ENCODE measurements around the gene TM7SF2. TPM values are rescaled to one million over a fixed set of nuclear protein-coding genes. Genes with fewer than 3 reads are reported as not detected.

TM7SF2 gene
- polyA plus RNA-seq, 4 donors, result 21.1 to 64.6 (median 40.3) TPM

- Histone ChIP-seq H3K27me3 (ENCODE audit: control insufficient read depth in 3 of 3, insufficient read depth in 3 of 3, low read length in 3 of 3) (no peaks in the 10 kb centered on the region), H3K4me3 (ENCODE audit: low read depth in 1 of 3, low read length in 3 of 3) (no peak overlapping the region), H3K27ac (ENCODE audit: low read depth in 1 of 3, low read length in 2 of 3) (no peak overlapping the region), H3K9me3 (ENCODE audit: control insufficient read depth in 2 of 2, insufficient read depth in 1 of 2, low read depth in 1 of 2, low read length in 1 of 2) (no peaks in the 10 kb centered on the region), H3K4me1 (ENCODE audit: control insufficient read depth in 3 of 3, insufficient read depth in 2 of 3, low read depth in 1 of 3, low read length in 2 of 3) (peaks cover 0 to 5% (median 0%) of the 10 kb centered on the region in 3 donors), H3K36me3 (ENCODE audit: control insufficient read depth in 3 of 3, insufficient read depth in 2 of 3, low read depth in 1 of 3, low read length in 3 of 3) (peaks cover 22 to 73% (median 34%) of the 10 kb centered on the region in 3 donors)
- 60 to 67% (median 64%) methylated on average over 6 of the region's 6 CpGs for WGBS, 3 donors
- no peak for DNase-seq
- FAIRE-seq, result no peak
These were observed 15.1 kb downstream of the TM7SF2 start for GRCh38 chr11:65126624-65127274.

- Histone ChIP-seq H3K9me3 (ENCODE audit: control insufficient read depth in 2 of 2, insufficient read depth in 1 of 2, low read depth in 1 of 2, low read length in 1 of 2) (no peaks in the 10 kb centered on the region), H3K4me3 (ENCODE audit: low read depth in 1 of 3, low read length in 3 of 3) (no peak overlapping the region), H3K36me3 (ENCODE audit: control insufficient read depth in 3 of 3, insufficient read depth in 2 of 3, low read depth in 1 of 3, low read length in 3 of 3) (peaks cover 22 to 82% (median 36%) of the 10 kb centered on the region in 3 donors), H3K27me3 (ENCODE audit: control insufficient read depth in 3 of 3, insufficient read depth in 3 of 3, low read length in 3 of 3) (no peaks in the 10 kb centered on the region), H3K4me1 (ENCODE audit: control insufficient read depth in 3 of 3, insufficient read depth in 2 of 3, low read depth in 1 of 3, low read length in 2 of 3) (peaks cover 0 to 9% (median under 1%) of the 10 kb centered on the region in 3 donors), H3K27ac (ENCODE audit: low read depth in 1 of 3, low read length in 2 of 3) (no peak overlapping the region)
- WGBS, 3 donors, result 82 to 89% (median 85%) methylated on average over 12 of the region's 12 CpGs
- DNase-seq (no peak), FAIRE-seq (no peak)
These were observed 16.0 kb downstream of the TM7SF2 start for GRCh38 chr11:65127473-65128181.

GRCh38 chr11:65128182-65129145 is 16.8 kb downstream of the TM7SF2 start:
- no peak overlapping the region for H3K27ac ChIP-seq (ENCODE audit: low read depth in 1 of 3, low read length in 2 of 3)
- FAIRE-seq (no peak), DNase-seq (no peak)
- no peak overlapping the region for H3K4me3 ChIP-seq (ENCODE audit: low read depth in 1 of 3, low read length in 3 of 3)
- H3K36me3 ChIP-seq (ENCODE audit: control insufficient read depth in 3 of 3, insufficient read depth in 2 of 3, low read depth in 1 of 3, low read length in 3 of 3), result peaks cover 22 to 89% (median 37%) of the 10 kb centered on the region in 3 donors
- H3K9me3 ChIP-seq (ENCODE audit: control insufficient read depth in 2 of 2, insufficient read depth in 1 of 2, low read depth in 1 of 2, low read length in 1 of 2), result no peaks in the 10 kb centered on the region
- 85 to 89% (median 86%) methylated on average over 15 of the region's 15 CpGs for WGBS, 3 donors
- no peaks in the 10 kb centered on the region for H3K27me3 ChIP-seq (ENCODE audit: control insufficient read depth in 3 of 3, insufficient read depth in 3 of 3, low read length in 3 of 3)
- H3K4me1 ChIP-seq (ENCODE audit: control insufficient read depth in 3 of 3, insufficient read depth in 2 of 3, low read depth in 1 of 3, low read length in 2 of 3), result peaks cover 0 to 10% (median 4%) of the 10 kb centered on the region in 3 donors

GRCh38 chr11:65129649-65130441 is 18.2 kb downstream of the TM7SF2 start:
- 87 to 91% (median 91%) methylated on average over 12 to 13 of the region's 13 CpGs for WGBS, 3 donors
- Histone ChIP-seq H3K27ac (ENCODE audit: low read depth in 1 of 3, low read length in 2 of 3) (no peak overlapping the region), H3K36me3 (ENCODE audit: control insufficient read depth in 3 of 3, insufficient read depth in 2 of 3, low read depth in 1 of 3, low read length in 3 of 3) (peaks cover 22 to 84% (median 37%) of the 10 kb centered on the region in 3 donors), H3K27me3 (ENCODE audit: control insufficient read depth in 3 of 3, insufficient read depth in 3 of 3, low read length in 3 of 3) (no peaks in the 10 kb centered on the region), H3K4me1 (ENCODE audit: control insufficient read depth in 3 of 3, insufficient read depth in 2 of 3, low read depth in 1 of 3, low read length in 2 of 3) (peaks cover 0 to 10% (median 4%) of the 10 kb centered on the region in 3 donors), H3K4me3 (ENCODE audit: low read depth in 1 of 3, low read length in 3 of 3) (no peak overlapping the region), H3K9me3 (ENCODE audit: control insufficient read depth in 2 of 2, insufficient read depth in 1 of 2, low read depth in 1 of 2, low read length in 1 of 2) (no peaks in the 10 kb centered on the region)
- DNase-seq (no peak), FAIRE-seq (no peak)

- FAIRE-seq, result no peak
- H3K27ac ChIP-seq (ENCODE audit: low read depth in 1 of 3, low read length in 2 of 3), result no peak overlapping the region
- peaks cover 0 to 16% (median 4%) of the 10 kb centered on the region in 3 donors for H3K4me1 ChIP-seq (ENCODE audit: control insufficient read depth in 3 of 3, insufficient read depth in 2 of 3, low read depth in 1 of 3, low read length in 2 of 3)
- peaks cover 22 to 75% (median 35%) of the 10 kb centered on the region in 3 donors for H3K36me3 ChIP-seq (ENCODE audit: control insufficient read depth in 3 of 3, insufficient read depth in 2 of 3, low read depth in 1 of 3, low read length in 3 of 3)
- no peak overlapping the region for H3K4me3 ChIP-seq (ENCODE audit: low read depth in 1 of 3, low read length in 3 of 3)
- no peaks in the 10 kb centered on the region for H3K27me3 ChIP-seq (ENCODE audit: control insufficient read depth in 3 of 3, insufficient read depth in 3 of 3, low read length in 3 of 3)
- 85 to 87% (median 86%) methylated on average over 18 to 19 of the region's 19 CpGs for WGBS, 3 donors
- H3K9me3 ChIP-seq (ENCODE audit: control insufficient read depth in 2 of 2, insufficient read depth in 1 of 2, low read depth in 1 of 2, low read length in 1 of 2), result no peaks in the 10 kb centered on the region
- no peak for DNase-seq
These were observed 19.2 kb downstream of the TM7SF2 start for GRCh38 chr11:65130631-65131416.

- no peaks in the 10 kb centered on the region for H3K27me3 ChIP-seq (ENCODE audit: control insufficient read depth in 3 of 3, insufficient read depth in 3 of 3, low read length in 3 of 3)
- no peaks in the 10 kb centered on the region for H3K9me3 ChIP-seq (ENCODE audit: control insufficient read depth in 2 of 2, insufficient read depth in 1 of 2, low read depth in 1 of 2, low read length in 1 of 2)
- no peak overlapping the region for H3K27ac ChIP-seq (ENCODE audit: low read depth in 1 of 3, low read length in 2 of 3)
- FAIRE-seq, result no peak
- H3K4me3 ChIP-seq (ENCODE audit: low read depth in 1 of 3, low read length in 3 of 3), result no peak overlapping the region
- WGBS, 3 donors, result 72 to 88% (median 80%) methylated on average over 3 of the region's 3 CpGs
- no peak for DNase-seq
- H3K4me1 ChIP-seq (ENCODE audit: control insufficient read depth in 3 of 3, insufficient read depth in 2 of 3, low read depth in 1 of 3, low read length in 2 of 3), result peaks cover 2 to 20% (median 4%) of the 10 kb centered on the region in 3 donors
- peaks cover 22 to 69% (median 34%) of the 10 kb centered on the region in 3 donors for H3K36me3 ChIP-seq (ENCODE audit: control insufficient read depth in 3 of 3, insufficient read depth in 2 of 3, low read depth in 1 of 3, low read length in 3 of 3)
These were observed 19.7 kb downstream of the TM7SF2 start for GRCh38 chr11:65131417-65131776.

GRCh38 chr11:65131895-65132237 is 20.2 kb downstream of the TM7SF2 start:
- peak overlapping the region in 1 of 3 donors; percentile 7 for H3K27ac ChIP-seq (ENCODE audit: low read depth in 1 of 3, low read length in 2 of 3)
- WGBS, 3 donors, result 68 to 83% (median 82%) methylated on average over 6 of the region's 6 CpGs
- DNase-seq (no peak), FAIRE-seq (no peak)
- no peaks in the 10 kb centered on the region for H3K27me3 ChIP-seq (ENCODE audit: control insufficient read depth in 3 of 3, insufficient read depth in 3 of 3, low read length in 3 of 3)
- no peaks in the 10 kb centered on the region for H3K9me3 ChIP-seq (ENCODE audit: control insufficient read depth in 2 of 2, insufficient read depth in 1 of 2, low read depth in 1 of 2, low read length in 1 of 2)
- H3K4me1 ChIP-seq (ENCODE audit: control insufficient read depth in 3 of 3, insufficient read depth in 2 of 3, low read depth in 1 of 3, low read length in 2 of 3), result peaks cover 2 to 20% (median 7%) of the 10 kb centered on the region in 3 donors
- no peak overlapping the region for H3K4me3 ChIP-seq (ENCODE audit: low read depth in 1 of 3, low read length in 3 of 3)
- H3K36me3 ChIP-seq (ENCODE audit: control insufficient read depth in 3 of 3, insufficient read depth in 2 of 3, low read depth in 1 of 3, low read length in 3 of 3), result peaks cover 22 to 64% (median 34%) of the 10 kb centered on the region in 3 donors

Data from small intestine (tissue), 7 donors.